Loucy (cell line): ENCODE results near the gene NRCAM.

ENCODE experiments used
- CTCF ChIP-seq: fragments of 200-600 bp; sonication (generic); conservative IDR thresholded peaks from 2 replicates; pipeline ENCODE4 v1.5.1; 2014; ENCODE audit warnings: mild to moderate bottlenecking, antibody characterized with exemption, low read length
- EZH2phosphoT487 ChIP-seq: fragments of 200-600 bp; IDR thresholded peaks from 2 replicates; pipeline ENCODE4 v1.6.1; 2018; ENCODE audit warnings: antibody characterized with exemption, mild to moderate bottlenecking, moderate library complexity, borderline replicate concordance

- TF ChIP-seq CTCF, result peak; percentile 79
- no peak for TF ChIP-seq EZH2phosphoT487
Measured at GRCh38 chr7:108181073-108181985, 274.9 kb downstream of the NRCAM start.
